Measurements from ENCODE around the gene ZNF865. TPM values are rescaled to one million over a fixed set of nuclear protein-coding genes. Genes with fewer than 3 reads are reported as not detected.

ZNF865 gene
- total and polyA plus RNA-seq, 2 of the 8 experiments (the other 6 are each of a cell fraction or from before 2014, with no cell fraction given) = 3.5 to 13.6 TPM

DNA sequence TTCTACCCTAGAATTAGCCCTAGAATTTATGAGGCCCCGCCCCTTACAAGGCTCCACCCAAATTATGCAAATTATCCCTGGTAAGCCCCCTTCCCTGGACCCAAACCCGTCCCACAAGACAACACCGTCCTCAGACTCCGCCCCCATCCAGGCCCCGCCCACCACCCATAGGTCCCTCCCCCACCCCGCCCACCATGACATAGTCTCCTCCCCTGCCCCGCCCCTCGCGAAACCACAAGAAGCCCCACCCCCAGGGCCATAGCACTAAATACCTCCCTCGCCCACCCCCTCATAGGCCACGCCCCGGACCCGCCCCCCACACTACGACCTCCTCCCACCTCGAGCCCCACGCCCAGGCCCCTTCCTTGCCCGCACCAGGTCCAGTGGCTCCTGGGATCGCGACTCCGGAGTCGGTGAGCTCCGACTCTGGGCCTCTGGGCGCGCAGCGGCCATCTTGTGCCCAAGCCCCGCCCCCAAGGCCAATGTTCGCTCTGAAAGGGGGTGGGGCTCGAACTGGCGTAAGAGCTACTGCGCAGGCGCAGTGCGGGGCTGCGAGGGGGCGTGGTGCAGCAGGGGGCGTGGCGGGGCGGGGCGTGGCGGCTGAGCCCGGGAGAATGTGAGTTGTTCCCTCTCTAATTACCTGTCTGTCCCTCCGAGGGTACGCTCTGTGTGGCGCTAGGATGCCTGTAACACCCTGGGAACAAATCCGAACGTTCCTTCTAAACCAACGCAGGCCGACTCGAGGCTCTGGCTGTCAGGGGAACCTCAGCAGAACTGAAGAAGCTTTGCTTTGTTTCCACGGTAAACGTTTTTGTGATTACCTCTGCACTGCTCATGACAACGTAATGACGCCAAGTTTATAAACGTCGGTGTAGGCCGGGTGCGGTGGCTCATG, 18.9 kb downstream of the ZNF865 start, which contains the start of gene ZNF784 (continued):
- TF ChIP-seq GABPA (IDR thresholded peaks at IDR 0.05; ENCODE audit: borderline replicate concordance, insufficient read depth, low read length) (no peak), HDAC2 (IDR thresholded peaks at IDR 0.05; ENCODE audit: borderline replicate concordance in 1 of 2, low read depth in 2 of 2, low read length in 2 of 2) (no peak), SIN3A (conservative IDR thresholded peaks at IDR 0.05 in 1 of 2, IDR thresholded peaks at IDR 0.05 in 1 of 2; ENCODE audit: low read depth in 1 of 2, low read length in 2 of 2) (0 out of 4 replicates have a peak, but pooled peaks of 1 of the 2 experiments have one; percentile 26), RNF2 (IDR thresholded peaks at IDR 0.05; ENCODE audit: borderline replicate concordance, low read depth, low read length, missing control alignments, poor library complexity, severe bottlenecking) (no peak), TEAD4 (IDR thresholded peaks at IDR 0.05; ENCODE audit: low read depth, low read length) (no peak), POLR2AphosphoS5 (IDR thresholded peaks at IDR 0.05; ENCODE audit: low read depth, low read length) (peak; percentile 60)

Data from H1 (cell line).